8988T (cell line): ENCODE results near the gene GPLD1.
"Not testable (repeated sequence)": the region's sequence is repeated elsewhere in the genome, so short reads cannot be mapped to it uniquely, and the experiment has no call there.

Source experiments
- DNase-seq: peaks from one replicate; pipeline ENCODE4 v3.0.0; 2011

GPLD1 gene

GRCh38 chr6:24453921-24454320 lies 35.5 kb downstream of the GPLD1 start:
- no peak for DNase-seq

- DNase-seq: no peak
Observed at GRCh38 chr6:24451581-24452388, 37.6 kb downstream of the GPLD1 start.

- no peak for DNase-seq
Observed at GRCh38 chr6:24448828-24449525, 40.4 kb downstream of the GPLD1 start.

GRCh38 chr6:24448396-24448795 lies 41.0 kb downstream of the GPLD1 start:
- DNase-seq: no peak

GRCh38 chr6:24446670-24447069 lies 42.7 kb downstream of the GPLD1 start:
- DNase-seq: no peak

- no peak for DNase-seq
Observed at GRCh38 chr6:24445704-24446103, 43.7 kb downstream of the GPLD1 start.

GRCh38 chr6:24444588-24444987 lies 44.8 kb downstream of the GPLD1 start:
- DNase-seq: no peak

GRCh38 chr6:24441599-24441904 lies 47.8 kb downstream of the GPLD1 start:
- no peak for DNase-seq

- DNase-seq: no peak
Observed at GRCh38 chr6:24440897-24441598, 48.3 kb downstream of the GPLD1 start.

- DNase-seq: no peak
Observed at GRCh38 chr6:24439858-24440539, 49.4 kb downstream of the GPLD1 start.

- no peak for DNase-seq
Observed at GRCh38 chr6:24436979-24437378, 52.4 kb downstream of the GPLD1 start.

- DNase-seq: no peak
Observed at GRCh38 chr6:24432611-24433010, 56.8 kb downstream of the GPLD1 start.

- DNase-seq: peak; percentile 41
Observed at GRCh38 chr6:24431045-24431451, 58.3 kb downstream of the GPLD1 start.

GRCh38 chr6:24430086-24430485 lies 59.3 kb downstream of the GPLD1 start:
- DNase-seq: no peak

GRCh38 chr6:24429146-24429545 lies 60.2 kb downstream of the GPLD1 start:
- DNase-seq: no peak

- no peak for DNase-seq
Observed at GRCh38 chr6:24428615-24429014, 60.8 kb downstream of the GPLD1 start.

- DNase-seq: no peak
Observed at GRCh38 chr6:24426729-24427446, 62.5 kb downstream of the GPLD1 start.

- DNase-seq: no peak
Observed at GRCh38 chr6:24425091-24425490, 64.3 kb downstream of the GPLD1 start.

- no peak for DNase-seq
Observed at GRCh38 chr6:24419526-24419925, 69.9 kb downstream of the GPLD1 start.

GRCh38 chr6:24415753-24416152 lies 73.6 kb downstream of the GPLD1 start:
- no peak for DNase-seq

GRCh38 chr6:24414531-24414930 lies 74.8 kb downstream of the GPLD1 start:
- not testable (repeated sequence) for DNase-seq

- DNase-seq: no peak
Observed at GRCh38 chr6:24412294-24412693, 77.1 kb downstream of the GPLD1 start.

- DNase-seq: no peak
Observed at GRCh38 chr6:24410622-24411021, 78.8 kb downstream of the GPLD1 start.
